Left lung (tissue), 10 donors: ENCODE results near the gene JAM2. TPM values are rescaled to one million over a fixed set of nuclear protein-coding genes. Genes with fewer than 3 reads are reported as not detected.

Source experiments
- ATAC-seq: fragments of 200-7000 bp; cut with Tn5 transposase; one replicate; pipeline ENCODE4 v1.9.1; 2020; ENCODE audit warnings: moderate library complexity
- DNase-seq, 4 donors: peaks; one replicate each; pipeline ENCODE4 v3.0.0-alpha.2; 2013 to 2020
- H3K27ac ChIP-seq, 2 donors: fragments of 200-600 bp; sonication (generic) in 1 of 2; one replicate each; pipeline versions ENCODE4 v1.5.0 to v1.8.0; 2020 to 2021
- H3K27me3 ChIP-seq, 2 donors: fragments of 200-600 bp; sonication (generic) in 1 of 2; one replicate each; pipeline versions ENCODE4 v1.5.0 to v1.8.0; 2020 to 2021
- H3K36me3 ChIP-seq, 2 donors: fragments of 200-600 bp; sonication (generic) in 1 of 2; one replicate each; pipeline versions ENCODE4 v1.5.0 to v1.8.0; 2020 to 2021
- H3K4me1 ChIP-seq, 2 donors: fragments of 200-600 bp; one replicate each; pipeline ENCODE4 v1.8.0; 2021
- H3K4me3 ChIP-seq, 2 donors: fragments of 200-600 bp; sonication (generic) in 1 of 2; one replicate each; pipeline versions ENCODE4 v1.5.0 to v1.8.0; 2020 to 2021; ENCODE audit warnings: mild to moderate bottlenecking in 1 of 2
- H3K9me3 ChIP-seq, 2 donors: fragments of 200-600 bp; sonication (generic) in 1 of 2; one replicate each; pipeline versions ENCODE4 v1.5.0 to v1.8.0; 2020 to 2021
- CTCF ChIP-seq, 2 donors: fragments of 200-600 bp; sonication (generic) in 1 of 2; IDR thresholded peaks; one replicate each; pipeline versions ENCODE4 v1.5.0 to v1.8.0; 2021; ENCODE audit warnings: antibody characterized with exemption in 2 of 2
- intact Hi-C, 2 donors: fragments of 100-400 bp; cut with DNase I; formaldehyde crosslinking; loops; one replicate each; pipeline versions ENCODE4 v1.11.2 to v1.14.2; 2022
- polyA plus RNA-seq, 6 donors: library from polyadenylated mRNA; unstranded; fragments of 120-200 nt; gene quantifications; one replicate each; pipeline ENCODE4 v1.2.1, GENCODE V29; 2013; ENCODE audit not compliant: insufficient read length in 6 of 6
- total RNA-seq, 2 donors: library from RNA; stranded (reverse); fragmentation: NEBNext Ultra II Directional; extraction: Animal tissue kit (Norgen Biotek cat#: 25700); gene quantifications; one replicate each; pipeline ENCODE4 v1.2.1, GENCODE V29; 2021
- donor health status: DM: no; HTN: yes; CAD: no.
- donor health status: DM: no; HTN: no; CAD: no.

The JAM2 gene
- total and polyA plus RNA-seq, 8 donors: 14.1 to 42.6 (median 34.2) TPM

- ATAC-seq (no peak), DNase-seq (no peak)
- Histone ChIP-seq H3K36me3 (peaks cover 0 to 71% of the 10 kb centered on the region in 2 donors), H3K4me1 (no peaks in the 10 kb centered on the region), H3K27ac (no peak overlapping the region), H3K4me3 (no peak overlapping the region), H3K27me3 (no peaks in the 10 kb centered on the region), H3K9me3 (no peaks in the 10 kb centered on the region)
- no peak for TF ChIP-seq CTCF (IDR thresholded peaks at IDR 0.05)
- intact Hi-C loops: no loop called here
These were observed 83.6 kb downstream of the JAM2 start for GRCh38 chr21:25722631-25723030.

- H3K27ac ChIP-seq: no peak overlapping the region
- H3K4me1 ChIP-seq: peaks cover 7 to 34% of the 10 kb centered on the region in 2 donors
- no peak for DNase-seq
- H3K27me3 ChIP-seq: no peaks in the 10 kb centered on the region
- intact Hi-C loops: no loop called here
- no peak for ATAC-seq
- no peak overlapping the region for H3K4me3 ChIP-seq
- H3K9me3 ChIP-seq: no peaks in the 10 kb centered on the region
- peaks cover 0 to 32% of the 10 kb centered on the region in 2 donors for H3K36me3 ChIP-seq
- TF ChIP-seq CTCF (IDR thresholded peaks at IDR 0.05): no peak
These were observed 93.2 kb downstream of the JAM2 start for GRCh38 chr21:25732091-25732760.

GRCh38 chr21:25733859-25734653 lies 95.0 kb downstream of the JAM2 start:
- intact Hi-C loops: no loop called here
- DNase-seq: peak in 2 of 4 donors; percentile 8 to 13
- H3K27me3 ChIP-seq: no peaks in the 10 kb centered on the region
- H3K9me3 ChIP-seq: no peaks in the 10 kb centered on the region
- H3K4me1 ChIP-seq: peaks cover 7 to 36% of the 10 kb centered on the region in 2 donors
- no peak for TF ChIP-seq CTCF (IDR thresholded peaks at IDR 0.05)
- H3K27ac ChIP-seq: peak overlapping the region; percentile 98 to 99
- peak; percentile 5 for ATAC-seq
- H3K36me3 ChIP-seq: peaks cover 0 to 14% of the 10 kb centered on the region in 2 donors
- peak overlapping the region; percentile 83 to 87 for H3K4me3 ChIP-seq

- peak overlapping the region; percentile 83 to 87 for H3K4me3 ChIP-seq
- H3K36me3 ChIP-seq: peaks cover 0 to 9% of the 10 kb centered on the region in 2 donors
- ATAC-seq (no peak), DNase-seq (peak in 1 of 4 donors; percentile 88)
- peak overlapping the region; percentile 98 to 99 for H3K27ac ChIP-seq
- no peaks in the 10 kb centered on the region for H3K9me3 ChIP-seq
- TF ChIP-seq CTCF (IDR thresholded peaks at IDR 0.05): no peak
- H3K27me3 ChIP-seq: no peaks in the 10 kb centered on the region
- intact Hi-C loops: no loop called here
- H3K4me1 ChIP-seq: peaks cover 7 to 36% of the 10 kb centered on the region in 2 donors
These were observed 95.5 kb downstream of the JAM2 start for GRCh38 chr21:25734654-25734903.

GRCh38 chr21:25734904-25735645 lies 96.0 kb downstream of the JAM2 start, which contains the start of the genes ATP5PF and GABPA:
ATP5PF (minus strand) TSS chr21:25734904; CDS start chr21:25729794, 5,110 bp downstream.
GABPA (plus strand) TSS chr21:25734972; CDS start chr21:25741599, 6,627 bp downstream.
- DNase-seq (peak; percentile 97 to 98 (median 97)), ATAC-seq (peak; percentile 96)
- intact Hi-C loops: no loop called here
- Histone ChIP-seq H3K4me3 (peak within 1 kb of the TSS; percentile 83 to 87), H3K27me3 (no peaks in the 10 kb centered on the region), H3K9me3 (no peaks in the 10 kb centered on the region), H3K4me1 (peaks cover 7 to 36% of the 10 kb centered on the region in 2 donors), H3K36me3 (peaks cover 0 to 4% of the 10 kb centered on the region in 2 donors), H3K27ac (peak within 1 kb of the TSS; percentile 98 to 99)
- TF ChIP-seq CTCF (IDR thresholded peaks at IDR 0.05): no peak
